ENCODE measurements around the gene MYH10. TPM values are rescaled to one million over a fixed set of nuclear protein-coding genes. Genes with fewer than 3 reads are reported as not detected.

The MYH10 gene
- total and polyA plus RNA-seq, 8 donors = 1.8 to 104 (median 11.2) TPM

GRCh38 chr17:8459831-8460230 is 170.7 kb downstream of the MYH10 start:
- H3K4me1 ChIP-seq = peaks cover 0 to 6% (median 5%) of the 10 kb centered on the region in 4 donors
- intact Hi-C loops (cut with DNase I; ENCODE audit: low total_unique reads) = no loop called here
- TF ChIP-seq POLR2A (IDR thresholded peaks at IDR 0.05) (no peak), CTCF (IDR thresholded peaks at IDR 0.05) (no peak), POLR2AphosphoS5 (IDR thresholded peaks at IDR 0.05) (no peak), EP300 (IDR thresholded peaks at IDR 0.05) (no peak)
- H3K9me3 ChIP-seq = no peaks in the 10 kb centered on the region
- WGBS, 5 donors = 79 to 98% (median 94%) methylated on average over 3 of the region's 3 CpGs
- no peak overlapping the region for H3K4me3 ChIP-seq
- H3K36me3 ChIP-seq = peaks cover 74 to 100% (median 99%) of the 10 kb centered on the region in 4 donors
- no peaks in the 10 kb centered on the region for H3K27me3 ChIP-seq
- no peak for DNase-seq
- H3K27ac ChIP-seq = no peak overlapping the region

- TF ChIP-seq POLR2AphosphoS5 (IDR thresholded peaks at IDR 0.05) = no peak
- no peak for TF ChIP-seq CTCF (IDR thresholded peaks at IDR 0.05)
- no peak for TF ChIP-seq EP300 (IDR thresholded peaks at IDR 0.05)
- no peak for TF ChIP-seq POLR2A (IDR thresholded peaks at IDR 0.05)
- Histone ChIP-seq H3K27me3 (no peaks in the 10 kb centered on the region), H3K4me3 (no peak overlapping the region), H3K36me3 (peaks cover 73 to 100% (median 99%) of the 10 kb centered on the region in 4 donors), H3K9me3 (no peaks in the 10 kb centered on the region), H3K27ac (no peak overlapping the region), H3K4me1 (no peaks in the 10 kb centered on the region)
- no peak for DNase-seq
- WGBS, 5 donors = 79 to 91% (median 83%) methylated on average over 4 of the region's 4 CpGs
- intact Hi-C loops (cut with DNase I; ENCODE audit: low total_unique reads) = no loop called here
Observed at GRCh38 chr17:8459107-8459506, 171.4 kb downstream of the MYH10 start.

GRCh38 chr17:8458128-8458527 is 172.4 kb downstream of the MYH10 start:
- no peak overlapping the region for H3K27ac ChIP-seq
- WGBS, 5 donors = 91 to 95% (median 94%) methylated on average over 6 of the region's 6 CpGs
- intact Hi-C loops (cut with DNase I; ENCODE audit: low total_unique reads) = no loop called here
- H3K9me3 ChIP-seq = no peaks in the 10 kb centered on the region
- H3K36me3 ChIP-seq = peaks cover 67 to 100% (median 98%) of the 10 kb centered on the region in 4 donors
- TF ChIP-seq EP300 (IDR thresholded peaks at IDR 0.05) = no peak
- no peak for TF ChIP-seq CTCF (IDR thresholded peaks at IDR 0.05)
- H3K4me3 ChIP-seq = no peak overlapping the region
- H3K4me1 ChIP-seq = no peaks in the 10 kb centered on the region
- no peaks in the 10 kb centered on the region for H3K27me3 ChIP-seq
- DNase-seq = no peak

- no peaks in the 10 kb centered on the region for H3K27me3 ChIP-seq
- H3K9me3 ChIP-seq = no peaks in the 10 kb centered on the region
- no peaks in the 10 kb centered on the region for H3K4me1 ChIP-seq
- no peak overlapping the region for H3K4me3 ChIP-seq
- intact Hi-C loops (cut with DNase I; ENCODE audit: low total_unique reads) = no loop called here
- DNase-seq = no peak
- 46 to 63% (median 51%) methylated on average over 2 of the region's 2 CpGs for WGBS, 5 donors
- no peak overlapping the region for H3K27ac ChIP-seq
- TF ChIP-seq POLR2A (IDR thresholded peaks at IDR 0.05) = no peak
- no peak for TF ChIP-seq POLR2AphosphoS5 (IDR thresholded peaks at IDR 0.05)
- no peak for TF ChIP-seq CTCF (IDR thresholded peaks at IDR 0.05)
- no peak for TF ChIP-seq EP300 (IDR thresholded peaks at IDR 0.05)
- H3K36me3 ChIP-seq = peaks cover 76 to 100% (median 97%) of the 10 kb centered on the region in 4 donors
Observed at GRCh38 chr17:8455665-8456209, 174.8 kb downstream of the MYH10 start.

Data from stomach (tissue), 9 donors.